GM21529 (cell line): ENCODE results near the gene PHACTR3.

Experiments used
- ATAC-seq: cut with Tn5 transposase; IDR thresholded peaks from one replicate; pipeline ENCODE4 v1.9.1; 2021; ENCODE audit not compliant: unreplicated experiment

PHACTR3 gene

DNA sequence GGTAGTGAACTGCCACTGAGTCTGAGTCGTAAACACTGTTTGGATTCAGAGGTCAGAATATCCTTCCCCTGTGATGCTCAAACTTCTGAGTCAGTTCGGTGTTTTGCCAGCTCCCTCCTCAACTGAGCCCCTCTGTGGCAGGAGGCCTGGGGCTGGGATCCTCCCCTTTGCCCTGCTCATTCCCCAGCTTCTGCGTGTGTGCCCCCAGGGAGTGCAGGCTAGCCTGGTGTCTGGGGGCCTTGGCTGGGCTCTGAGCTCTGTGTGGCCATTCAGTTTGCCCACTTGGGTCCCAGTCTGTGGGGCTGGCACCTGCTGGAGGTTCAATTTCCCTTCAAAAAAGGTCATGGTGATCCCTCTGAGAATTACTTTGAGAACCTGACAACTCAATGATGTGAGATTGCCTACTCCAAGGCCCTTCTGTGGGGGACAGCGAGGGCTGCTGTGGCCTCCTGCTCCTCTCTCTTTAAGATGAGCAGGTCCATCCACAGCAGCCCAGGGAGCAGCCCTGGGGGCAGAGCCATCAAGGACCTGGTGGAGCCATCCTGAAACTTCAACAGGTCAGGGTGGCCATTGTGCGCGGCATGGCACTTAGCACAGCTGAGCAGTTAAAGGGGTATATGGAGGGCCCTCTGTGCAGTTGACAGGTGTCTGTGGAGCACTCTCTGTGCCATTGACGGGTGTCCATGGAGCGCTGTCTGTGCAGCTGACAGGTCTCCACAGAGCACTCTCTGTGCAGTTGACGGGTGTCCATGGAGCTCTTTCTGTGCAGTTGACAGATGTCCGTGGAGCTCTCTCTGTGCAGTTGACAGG lies 181.9 kb downstream of the PHACTR3 start:
- no peak for ATAC-seq

DNA sequence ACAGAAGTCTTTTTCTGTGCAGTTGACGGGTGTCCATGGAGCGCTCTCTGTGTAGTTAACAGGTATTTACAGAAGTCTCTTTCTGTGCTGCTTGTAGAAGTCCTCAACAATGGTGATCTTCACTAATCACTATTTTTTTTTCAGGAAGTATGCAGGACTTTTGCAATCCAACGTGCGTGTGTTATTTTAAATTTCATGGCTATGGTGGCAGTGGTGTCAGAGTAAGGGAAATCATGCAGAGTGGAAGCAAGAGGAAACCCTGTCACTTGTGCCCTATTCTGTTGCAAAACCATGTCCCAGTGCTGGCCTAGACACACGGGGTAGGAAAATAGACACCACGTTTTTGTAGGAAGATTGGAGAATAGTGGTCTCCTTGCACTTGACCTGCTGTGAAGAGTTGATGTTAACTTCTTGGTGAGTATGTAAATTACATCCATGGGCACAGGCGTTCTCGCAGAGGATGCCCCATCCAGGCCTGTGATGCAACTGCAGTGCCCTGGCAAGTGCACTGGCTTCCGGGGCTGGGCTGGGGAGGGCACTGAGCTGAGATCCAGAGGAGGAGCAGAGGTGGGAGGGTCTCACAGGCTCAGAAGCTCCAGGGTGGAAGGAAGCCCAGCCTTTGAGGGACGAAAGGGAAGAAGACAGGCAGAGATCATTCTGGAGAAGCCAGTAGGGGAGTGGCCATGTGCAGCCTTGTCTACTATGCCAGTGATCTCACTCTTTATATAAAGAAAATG lies 182.6 kb downstream of the PHACTR3 start:
- no peak for ATAC-seq

DNA sequence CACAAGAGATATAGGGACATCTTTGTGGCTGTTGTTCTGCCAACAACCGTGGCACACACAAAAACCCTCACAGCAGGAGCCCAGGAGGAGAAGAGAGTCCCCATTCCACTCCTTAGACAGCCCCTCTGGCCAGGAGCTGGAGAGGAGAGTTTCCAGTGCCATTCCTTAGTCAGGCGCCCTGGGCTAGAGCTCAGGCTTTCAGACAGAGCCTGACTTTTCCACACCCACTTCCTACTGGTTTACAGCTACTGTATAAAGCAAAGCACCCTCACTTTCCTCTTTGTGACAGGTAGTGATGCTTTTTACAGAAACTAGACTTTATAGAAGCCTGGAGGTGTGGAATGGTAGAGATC lies 183.2 kb downstream of the PHACTR3 start:
- ATAC-seq, result no peak

DNA sequence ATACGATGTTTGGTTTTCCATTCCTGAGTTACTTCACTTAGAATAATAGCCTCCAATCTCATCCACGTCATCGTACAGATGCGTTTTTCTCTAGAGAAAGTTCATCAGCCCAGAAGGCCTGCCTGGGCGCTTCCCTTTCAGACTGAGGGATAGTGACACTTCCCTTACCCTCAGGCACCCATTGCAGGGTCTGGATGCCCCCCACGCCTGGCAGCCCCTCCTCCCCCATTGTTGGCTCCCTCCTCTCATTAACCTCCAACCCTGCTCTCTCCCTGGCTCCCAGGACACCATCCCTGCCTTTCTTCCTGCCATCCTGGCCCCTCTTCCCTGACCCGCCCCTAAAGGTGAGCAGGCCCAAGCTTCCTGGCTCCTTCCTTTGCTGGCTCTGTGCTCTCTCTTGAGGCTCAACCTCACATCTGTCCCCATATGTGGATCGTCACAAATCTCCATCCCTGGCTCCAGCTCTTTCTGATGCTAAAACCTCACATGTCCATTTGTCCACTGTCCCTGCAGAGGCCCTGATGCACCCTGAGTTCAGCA lies 183.9 kb downstream of the PHACTR3 start:
- no peak for ATAC-seq

DNA sequence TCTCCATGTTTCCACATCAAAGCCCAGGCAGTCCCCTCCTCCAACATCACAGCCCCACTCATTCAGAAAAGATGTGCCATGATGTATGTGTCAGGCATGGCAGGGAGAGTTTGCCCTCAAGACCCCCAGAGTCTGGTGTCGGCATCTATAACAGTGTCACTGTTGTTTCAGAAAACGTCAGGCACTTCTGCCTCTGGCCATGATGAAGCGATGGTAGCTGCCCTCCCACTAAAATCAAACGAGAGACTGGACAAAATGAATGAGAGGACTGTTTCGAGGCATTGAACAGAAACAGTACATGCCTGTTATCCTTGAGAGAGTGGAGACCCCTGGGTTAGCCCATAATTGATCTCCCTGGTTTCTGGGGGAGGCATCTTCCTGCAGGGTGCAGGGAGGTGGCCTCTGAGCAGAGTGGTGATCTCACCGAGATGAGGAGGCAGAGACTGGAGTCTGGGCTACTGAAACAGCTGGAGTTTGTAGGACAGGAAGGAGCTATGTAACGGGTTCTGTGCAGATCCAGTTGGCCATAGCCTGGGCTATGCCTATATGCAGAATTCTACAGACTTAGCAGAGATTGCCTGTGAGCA lies 184.6 kb downstream of the PHACTR3 start:
- no peak for ATAC-seq

DNA sequence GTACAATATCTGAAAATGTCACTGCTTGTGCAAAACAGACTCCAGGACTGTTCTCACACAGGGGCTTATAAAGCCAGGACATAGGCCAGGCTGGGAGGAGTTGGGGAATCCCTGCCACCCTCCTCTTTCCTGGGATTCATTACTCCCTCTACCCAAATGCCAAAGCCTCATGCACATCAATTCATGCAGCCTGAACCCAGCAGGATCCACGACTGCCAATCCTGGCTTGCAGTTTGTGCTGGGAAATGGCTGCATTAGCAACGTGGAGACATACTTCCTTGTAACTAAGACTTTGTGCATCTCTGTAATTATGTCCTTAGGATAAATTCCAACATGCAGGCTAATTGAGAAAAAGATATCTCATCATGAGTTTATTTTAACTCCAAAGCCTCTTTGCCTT lies 185.3 kb downstream of the PHACTR3 start:
- ATAC-seq, result no peak

DNA sequence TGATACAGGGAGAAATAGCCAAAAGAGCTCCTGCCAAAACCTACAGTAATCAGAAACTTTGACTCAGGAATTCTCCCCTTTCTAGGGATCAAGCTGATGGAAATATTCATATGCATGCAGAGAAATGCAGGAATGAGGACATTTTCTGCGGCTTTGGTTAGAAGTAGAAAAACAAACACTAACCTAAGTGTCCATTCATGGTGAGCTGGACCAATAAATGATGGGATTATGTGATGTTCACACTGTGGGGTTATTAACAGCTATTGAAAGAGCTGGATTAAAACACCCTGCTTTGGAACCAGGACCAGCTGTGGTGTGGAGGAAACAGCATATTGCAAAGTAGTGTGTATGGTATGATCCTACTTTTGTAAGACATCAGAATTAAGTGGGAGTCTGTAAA lies 186.0 kb downstream of the PHACTR3 start:
- ATAC-seq, result no peak

DNA sequence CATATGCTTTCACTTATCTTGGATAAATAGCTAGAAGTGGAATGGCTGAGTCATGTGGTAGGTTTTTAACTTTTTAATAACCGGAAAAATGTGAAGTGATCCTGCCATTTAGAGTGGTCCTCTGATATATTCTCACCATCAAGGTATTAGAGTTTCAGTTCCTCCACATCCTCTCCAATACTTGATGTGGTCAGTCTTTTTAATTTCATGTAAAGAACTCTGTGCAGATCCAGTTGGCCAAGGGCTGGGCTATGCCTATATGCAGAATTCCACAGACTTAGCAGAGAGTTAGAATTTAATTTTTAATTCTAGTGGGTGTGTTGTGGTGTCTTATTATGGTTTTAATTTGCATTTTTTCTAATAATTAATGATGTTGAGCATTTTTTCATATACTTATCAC lies 188.0 kb downstream of the PHACTR3 start:
- no peak for ATAC-seq

DNA sequence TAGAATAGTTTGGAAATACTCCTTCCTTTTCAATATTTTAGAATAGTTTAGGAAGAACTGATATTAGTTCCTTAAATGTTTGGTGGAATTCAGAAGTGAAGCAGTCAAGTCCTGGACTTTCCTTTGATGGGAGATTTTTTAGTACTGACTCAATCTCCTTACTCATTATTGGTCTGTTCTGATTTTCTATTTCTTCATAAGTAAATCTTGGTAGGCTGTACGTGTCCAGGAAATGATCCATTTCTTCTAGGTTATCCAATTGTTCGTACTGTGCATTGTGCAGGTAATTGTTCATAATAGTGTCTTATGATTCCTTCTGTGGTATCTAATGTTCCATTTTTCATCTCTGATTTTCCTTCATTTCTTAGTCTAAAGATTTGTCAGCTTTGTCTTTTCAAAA lies 190.2 kb downstream of the PHACTR3 start:
- ATAC-seq, result no peak

DNA sequence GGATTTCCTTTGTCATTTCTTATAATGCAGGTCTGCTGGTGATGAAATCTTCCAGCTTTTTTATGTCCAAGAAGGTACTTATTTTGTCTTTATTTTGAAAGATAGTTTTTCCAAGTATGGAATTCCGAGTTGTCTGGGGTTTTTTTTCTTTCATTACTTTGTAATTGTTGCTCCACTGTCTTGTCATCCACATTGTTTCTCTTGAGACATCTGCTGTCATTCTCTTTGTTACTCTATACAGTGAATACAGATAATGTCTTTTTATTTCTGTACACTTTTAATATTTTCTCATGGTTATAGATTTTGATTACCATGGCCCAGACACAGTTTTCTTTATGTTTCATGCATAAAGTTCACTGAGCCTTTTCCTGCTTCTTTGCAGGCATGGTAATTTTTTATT lies 196.0 kb downstream of the PHACTR3 start:
- no peak for ATAC-seq

DNA sequence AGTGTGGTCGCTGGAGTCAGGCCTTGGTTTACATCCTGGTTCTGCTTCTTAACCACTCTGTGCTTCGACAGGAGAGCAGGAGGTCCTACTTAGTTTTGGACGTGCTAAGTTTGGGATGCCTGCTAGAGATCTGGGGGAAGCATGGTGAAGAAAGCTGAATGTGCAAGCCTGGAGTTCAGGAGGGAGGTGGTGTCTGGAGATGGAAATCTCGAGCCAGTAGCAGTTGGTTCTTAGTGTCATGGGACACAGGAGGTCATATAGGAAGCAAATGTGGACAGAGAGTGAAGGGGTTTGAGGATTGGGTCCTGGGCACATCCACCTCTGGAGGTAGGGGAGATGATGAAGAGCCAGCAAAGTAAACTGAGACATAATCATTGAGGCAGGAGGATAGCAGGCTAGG lies 197.7 kb downstream of the PHACTR3 start:
- no peak for ATAC-seq

DNA sequence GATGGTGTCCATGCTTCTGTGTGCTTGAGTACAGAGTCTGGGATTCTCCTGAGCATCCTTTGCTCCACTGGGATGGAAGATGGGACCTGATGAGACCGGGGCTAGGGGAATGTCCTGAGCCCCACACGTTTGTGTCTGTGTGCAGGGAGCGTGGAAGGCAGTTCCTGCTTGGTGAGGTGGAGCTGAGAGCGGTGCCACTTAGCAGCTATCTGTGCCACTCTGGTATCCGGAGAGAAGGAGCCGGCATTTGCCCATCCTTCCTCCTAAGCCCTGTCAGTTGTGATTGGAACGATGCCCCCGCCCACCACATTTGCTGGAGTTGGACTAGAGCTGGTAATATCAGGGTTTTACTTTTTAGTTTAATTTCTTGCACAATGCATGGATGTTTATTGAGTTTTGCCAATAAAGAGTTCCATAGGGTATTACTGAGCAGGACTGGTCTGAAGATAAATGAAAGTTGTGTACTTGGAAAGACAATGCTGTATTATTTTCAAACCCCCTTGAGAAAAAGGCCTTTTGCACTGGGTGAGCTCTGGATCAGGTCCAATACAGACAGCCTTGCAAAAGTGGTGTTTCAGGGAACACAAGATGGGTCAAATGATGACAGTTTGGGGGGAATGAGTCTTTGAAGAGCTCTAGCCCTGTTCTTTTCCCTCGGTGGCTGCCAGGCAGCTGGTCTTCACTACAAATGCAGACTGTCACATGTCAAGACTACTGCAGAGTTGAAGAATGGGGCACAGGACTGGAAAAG lies 198.3 kb downstream of the PHACTR3 start:
- ATAC-seq, result no peak

DNA sequence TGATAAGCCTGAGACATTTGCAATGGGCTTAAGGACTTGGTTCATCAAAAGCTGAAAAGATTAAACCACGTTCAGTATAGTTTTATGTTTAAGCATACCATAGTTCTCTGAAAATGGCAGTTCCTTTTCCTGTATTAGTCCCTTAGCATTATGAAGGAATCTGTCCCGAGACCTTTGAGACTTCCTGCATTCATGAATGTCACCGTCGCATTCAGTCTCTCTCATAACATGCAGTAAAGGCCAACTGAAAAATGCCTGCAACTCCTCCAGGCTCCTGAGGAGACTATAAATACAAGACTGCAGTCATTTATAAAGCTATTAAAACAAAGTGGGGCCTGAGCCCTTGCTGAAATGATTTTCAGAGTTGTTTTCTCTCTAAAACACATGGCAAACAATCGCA lies 200.0 kb downstream of the PHACTR3 start:
- no peak for ATAC-seq

DNA sequence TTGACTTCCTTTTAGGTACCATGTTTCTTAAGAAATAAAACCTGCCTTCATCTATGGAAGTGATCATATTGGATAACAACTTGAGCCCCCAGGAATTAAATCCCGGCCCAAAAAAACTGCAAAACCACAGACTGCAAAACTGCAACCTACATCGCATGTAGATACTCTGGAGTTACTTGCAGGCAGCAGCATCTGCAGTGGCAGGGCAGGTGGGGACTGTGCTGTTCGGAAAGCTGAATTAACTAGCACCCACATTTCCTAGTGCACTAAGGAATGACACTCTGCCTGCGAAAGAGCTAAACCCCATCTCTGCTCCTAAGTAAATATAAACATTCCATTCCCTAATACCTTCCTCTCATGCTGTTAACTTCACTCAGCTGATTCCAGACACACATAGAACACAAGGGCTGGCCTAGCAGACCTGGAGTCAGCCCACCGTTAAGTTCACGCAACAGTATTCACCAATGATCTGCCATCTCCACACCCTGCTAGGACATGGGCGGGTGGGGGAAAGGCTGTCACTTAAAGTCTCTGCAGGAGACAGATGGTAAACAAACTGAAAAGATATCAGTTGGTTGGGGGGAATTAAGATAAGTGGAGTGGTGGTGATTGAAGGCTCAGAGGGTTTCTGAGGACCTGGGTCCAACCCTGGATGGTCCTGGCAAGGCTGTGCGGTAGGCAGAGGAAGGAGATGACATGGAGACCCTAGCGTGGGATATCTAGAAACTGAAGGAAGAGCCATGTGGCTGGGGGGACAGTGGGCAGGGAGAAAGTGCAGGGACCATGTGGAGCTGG lies 200.7 kb downstream of the PHACTR3 start:
- no peak for ATAC-seq

DNA sequence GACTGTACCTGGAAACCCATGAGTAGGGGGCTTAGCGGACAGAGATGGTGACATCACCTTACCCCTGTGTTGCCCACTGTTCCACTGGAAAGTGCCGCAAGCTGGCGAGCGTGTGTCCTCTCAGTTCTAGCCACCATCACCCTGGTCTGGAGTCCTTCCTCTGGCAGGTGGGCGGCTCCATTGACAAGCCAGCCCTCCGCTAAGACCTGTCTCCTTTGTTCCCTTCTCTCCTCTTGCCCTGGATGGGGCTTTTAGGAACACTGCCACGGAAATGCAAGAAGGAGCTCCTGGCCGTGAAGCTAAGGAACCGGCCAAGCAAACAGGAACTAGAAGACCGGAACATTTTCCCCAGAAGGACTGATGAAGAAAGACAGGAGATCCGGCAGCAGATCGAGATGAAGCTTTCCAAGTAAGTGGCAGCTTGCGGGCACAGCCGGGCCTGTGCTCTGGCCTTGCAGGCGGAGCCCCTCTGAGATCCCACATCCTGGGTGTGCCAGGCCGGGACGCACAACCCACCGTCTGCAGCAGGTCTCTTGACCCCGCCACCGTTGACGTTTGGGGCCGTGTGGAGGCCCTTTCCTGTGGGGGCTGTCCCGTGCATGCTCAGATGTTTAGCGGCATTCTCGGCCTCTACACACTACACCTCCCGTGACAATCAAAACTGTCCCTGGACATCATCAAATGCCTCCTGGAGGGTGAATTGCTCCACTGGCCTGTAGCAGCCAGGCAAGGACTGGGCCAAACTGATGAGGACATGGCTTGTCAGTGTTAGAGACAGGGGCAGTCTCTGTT lies 201.6 kb downstream of the PHACTR3 start:
- no peak for ATAC-seq

DNA sequence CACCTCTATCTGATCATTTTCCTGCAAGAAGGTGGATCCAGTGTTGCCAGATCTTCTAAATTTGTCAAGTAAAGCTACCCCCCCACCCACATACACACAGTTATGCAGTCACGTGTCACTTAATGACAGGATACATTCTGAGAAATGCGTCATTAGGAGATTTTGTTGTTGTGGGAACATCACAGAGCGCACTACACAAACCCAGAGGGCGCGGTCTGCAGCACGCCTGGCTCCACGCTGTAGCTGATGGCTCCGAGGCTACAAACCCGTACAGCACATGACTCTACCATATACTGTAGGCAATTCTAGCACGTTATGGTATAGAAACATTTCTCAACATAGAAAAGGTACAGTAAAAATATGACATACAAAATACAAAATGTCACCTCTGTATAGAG lies 202.2 kb downstream of the PHACTR3 start:
- no peak for ATAC-seq

DNA sequence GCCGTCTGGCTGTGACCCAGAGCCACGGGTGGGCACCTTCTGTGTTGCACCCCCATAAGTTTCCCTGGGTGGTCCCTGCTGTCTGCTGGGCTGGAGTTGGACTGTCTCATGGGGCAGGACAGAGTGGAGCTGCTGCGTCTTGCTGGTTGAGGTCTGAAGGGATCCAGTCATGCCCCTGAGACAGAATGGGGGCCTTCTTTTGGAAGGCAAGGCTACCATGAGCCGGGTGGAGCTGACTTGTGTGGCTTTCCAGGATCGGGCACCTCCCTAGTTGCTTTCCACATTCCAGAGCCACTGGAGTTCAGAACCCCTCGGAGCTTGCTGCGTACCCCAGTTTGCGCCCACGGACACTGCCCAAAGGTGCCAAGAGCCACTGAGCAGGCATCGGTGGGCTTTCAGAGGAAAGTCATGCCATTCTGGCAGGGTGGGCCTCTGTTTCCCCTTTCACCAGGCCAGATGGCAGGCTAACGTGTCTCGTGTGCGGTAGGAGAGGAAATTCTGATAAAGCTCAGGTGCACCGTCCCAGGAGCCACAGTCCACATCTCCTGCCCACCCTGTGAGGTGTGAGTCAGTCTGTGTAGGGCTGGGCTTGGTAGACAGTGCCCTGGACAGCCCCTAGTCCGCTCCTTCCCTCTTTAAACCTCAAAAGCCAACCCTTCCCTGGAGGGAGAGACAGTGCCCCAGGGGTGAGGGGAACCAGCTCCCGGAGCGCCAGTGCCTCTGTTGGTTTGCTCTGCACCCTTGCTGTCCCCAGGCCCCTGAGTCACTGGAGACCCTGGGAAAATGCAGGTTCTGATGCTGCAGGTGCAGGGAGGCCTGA lies 203.8 kb downstream of the PHACTR3 start:
- no peak for ATAC-seq

DNA sequence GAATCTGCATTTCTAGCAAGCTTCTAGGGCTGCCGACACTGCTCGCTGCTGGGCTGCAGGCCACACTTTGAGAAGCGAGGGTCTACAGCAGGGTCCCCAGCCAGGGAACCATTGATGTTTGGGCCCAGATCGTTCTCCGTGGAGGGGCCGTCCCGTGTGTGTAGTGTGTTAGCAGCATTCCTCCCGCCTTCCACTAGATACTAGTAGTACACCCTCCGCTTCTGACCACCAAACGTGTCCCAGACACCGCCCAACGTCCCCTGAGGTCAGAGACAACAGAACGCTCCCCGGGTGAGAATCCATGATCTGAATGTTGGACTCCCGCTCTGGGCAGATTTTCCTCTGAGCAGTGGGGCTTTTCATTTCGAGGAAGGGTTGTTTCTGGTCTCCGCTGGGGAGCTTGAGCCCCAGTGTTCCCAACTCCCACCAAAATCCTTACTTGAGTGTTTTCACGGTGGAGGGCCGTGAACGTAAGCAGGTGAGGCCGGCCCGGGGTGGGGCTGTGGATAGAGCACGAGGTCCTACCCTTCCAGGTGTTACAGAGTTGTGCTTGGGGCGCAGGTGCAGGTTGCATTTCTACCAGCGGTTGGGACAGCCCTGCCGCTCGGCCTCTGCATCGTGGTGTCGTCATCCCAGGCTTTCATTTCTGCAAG lies 204.5 kb downstream of the PHACTR3 start:
- ATAC-seq, result no peak
